Fibroblast of the aortic adventitia (primary cell): ENCODE data around the gene FKRP. TPM values are rescaled to one million over a fixed set of nuclear protein-coding genes. Genes with fewer than 3 reads are reported as not detected.

Source experiments
- DNase-seq: peaks from one replicate; pipeline ENCODE4 v3.0.0-alpha.2; 2010; ENCODE audit warnings: low read depth
- H3K4me3 ChIP-seq: 2 replicates; pipeline ENCODE4 v1.5.1; 2011; ENCODE audit warnings: low read depth, mild to moderate bottlenecking, control low read depth, low read length, moderate library complexity
- total RNA-seq: library from RNA; depleted of rRNA; stranded (reverse); fragments of >200 nt; gene quantifications from 2 replicates; pipeline ENCODE4 v1.2.3, GENCODE V29; 2012; ENCODE audit warnings: low replicate concordance
- TF ChIP-seq, protein P1 (sequence below): IDR thresholded peaks from 2 replicates; pipeline ENCODE4 v1.5.1; 2011; ENCODE audit warnings: mild to moderate bottlenecking, low read length, control low read depth, inconsistent platforms; ENCODE audit not compliant: insufficient read depth

Gene FKRP
- total RNA-seq, 1 donor, result 11.8 TPM

GRCh38 chr19:46717034-46717715 is 28.7 kb upstream of the FKRP start, which contains the start of gene PRKD2:
PRKD2 (minus strand) TSS chr19:46717114; CDS start chr19:46716370, 744 bp downstream.
- peak within 1 kb of the TSS; percentile 79 for H3K4me3 ChIP-seq
- peak; percentile 79 for DNase-seq
- TF ChIP-seq, protein P1, sequence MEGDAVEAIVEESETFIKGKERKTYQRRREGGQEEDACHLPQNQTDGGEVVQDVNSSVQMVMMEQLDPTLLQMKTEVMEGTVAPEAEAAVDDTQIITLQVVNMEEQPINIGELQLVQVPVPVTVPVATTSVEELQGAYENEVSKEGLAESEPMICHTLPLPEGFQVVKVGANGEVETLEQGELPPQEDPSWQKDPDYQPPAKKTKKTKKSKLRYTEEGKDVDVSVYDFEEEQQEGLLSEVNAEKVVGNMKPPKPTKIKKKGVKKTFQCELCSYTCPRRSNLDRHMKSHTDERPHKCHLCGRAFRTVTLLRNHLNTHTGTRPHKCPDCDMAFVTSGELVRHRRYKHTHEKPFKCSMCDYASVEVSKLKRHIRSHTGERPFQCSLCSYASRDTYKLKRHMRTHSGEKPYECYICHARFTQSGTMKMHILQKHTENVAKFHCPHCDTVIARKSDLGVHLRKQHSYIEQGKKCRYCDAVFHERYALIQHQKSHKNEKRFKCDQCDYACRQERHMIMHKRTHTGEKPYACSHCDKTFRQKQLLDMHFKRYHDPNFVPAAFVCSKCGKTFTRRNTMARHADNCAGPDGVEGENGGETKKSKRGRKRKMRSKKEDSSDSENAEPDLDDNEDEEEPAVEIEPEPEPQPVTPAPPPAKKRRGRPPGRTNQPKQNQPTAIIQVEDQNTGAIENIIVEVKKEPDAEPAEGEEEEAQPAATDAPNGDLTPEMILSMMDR, result no peak

GRCh38 chr19:46717716-46718143 is 28.1 kb upstream of the FKRP start:
- no peak for DNase-seq
- TF ChIP-seq, protein P1, result no peak
- H3K4me3 ChIP-seq, result peak overlapping the region; percentile 79

DNA sequence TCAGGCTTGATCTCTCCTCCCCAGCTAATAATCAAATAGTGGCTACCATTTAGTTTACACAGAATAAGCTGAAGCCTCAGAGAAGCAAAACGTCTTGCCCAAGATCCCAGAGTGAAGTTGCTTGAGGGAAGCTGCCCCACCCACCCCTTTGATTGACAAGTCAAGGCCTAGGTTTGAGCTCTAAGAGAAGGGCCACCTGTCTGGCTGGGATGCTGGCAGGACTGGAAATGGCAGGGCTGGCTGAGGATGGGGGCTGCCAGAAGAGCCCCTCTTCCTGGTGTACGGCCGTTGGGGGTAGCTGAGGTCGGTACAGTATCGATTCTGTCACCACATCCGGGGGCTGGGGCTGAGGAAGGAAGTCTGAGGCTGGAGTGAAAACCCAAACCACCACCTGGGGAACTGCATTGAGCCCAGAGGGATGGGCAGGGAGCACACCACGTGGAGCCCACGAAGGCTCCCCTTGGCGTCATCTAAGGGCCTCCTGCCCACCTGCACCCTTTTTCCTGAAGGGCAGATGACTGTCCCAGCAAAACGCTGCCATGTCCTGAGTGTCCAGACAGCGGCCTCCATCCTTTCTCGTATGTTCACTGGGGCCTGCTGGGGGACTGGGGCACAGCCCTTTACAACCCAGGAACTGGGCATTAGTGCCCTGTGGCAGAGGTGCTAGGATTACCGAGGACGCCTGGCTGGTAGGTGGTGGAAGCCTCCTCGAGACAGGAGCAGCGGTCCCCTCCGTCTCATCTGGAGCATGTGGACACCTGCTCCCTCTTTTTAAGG is 27.5 kb upstream of the FKRP start:
- no peak for DNase-seq
- TF ChIP-seq, protein P1, result no peak

GRCh38 chr19:46718934-46719622 is 26.8 kb upstream of the FKRP start:
- TF ChIP-seq, protein P1, result no peak
- H3K4me3 ChIP-seq, result no peak overlapping the region
- no peak for DNase-seq

More for the DNA sequence above, 27.5 kb upstream of the FKRP start:
- H3K4me3 ChIP-seq, result no peak overlapping the region

DNA sequence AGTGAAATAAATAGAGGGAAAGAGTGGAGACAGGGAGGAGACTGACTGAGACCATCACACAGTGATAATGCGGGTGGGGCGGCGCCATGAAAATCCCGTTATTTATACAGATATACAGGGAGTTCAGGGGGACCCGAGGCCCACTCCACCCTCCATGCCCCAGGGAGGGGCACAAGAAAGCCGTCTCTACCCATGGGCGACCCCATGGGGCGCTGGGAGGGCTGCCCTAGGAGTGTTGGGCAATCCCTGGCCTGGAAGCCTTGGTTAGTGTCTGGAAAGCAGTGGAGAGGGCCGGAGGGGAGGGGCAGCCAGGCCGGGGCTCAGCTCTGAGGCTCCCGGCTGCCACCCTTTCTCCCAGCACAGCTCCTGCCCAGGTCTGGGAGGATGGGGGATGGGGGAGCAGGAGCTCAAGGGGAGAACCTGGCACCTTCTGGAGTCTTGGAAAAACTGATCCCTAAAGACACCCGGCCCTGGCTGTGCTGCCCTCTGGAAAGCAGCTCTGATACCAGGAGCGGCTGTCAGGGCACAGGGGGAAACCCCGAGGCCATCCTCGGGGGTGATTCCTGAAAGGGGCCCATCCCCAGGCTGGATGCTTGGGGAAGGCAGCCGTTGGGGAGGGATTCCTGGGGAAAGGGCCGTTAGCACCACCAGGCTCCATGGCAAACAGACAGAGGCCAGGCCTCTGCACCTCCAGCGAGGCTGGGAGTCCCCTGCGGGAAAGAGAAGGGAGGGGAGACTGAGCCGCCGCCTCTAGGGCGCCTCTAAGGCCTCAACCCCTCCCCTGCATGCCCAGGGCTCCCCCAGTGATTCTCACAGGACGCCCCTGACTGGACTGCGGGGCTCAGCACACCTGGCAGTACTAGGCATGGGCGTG is 26.0 kb upstream of the FKRP start:
- TF ChIP-seq, protein P1, result no peak
- no peak overlapping the region for H3K4me3 ChIP-seq
- no peak for DNase-seq
